Measurements from ENCODE around the gene EDARADD. TPM values are rescaled to one million over a fixed set of nuclear protein-coding genes. Genes with fewer than 3 reads are reported as not detected.
"Not testable (repeated sequence)": the region's sequence is repeated elsewhere in the genome, so short reads cannot be mapped to it uniquely, and the experiment has no call there.

EDARADD gene
- total RNA-seq, 6 experiments from 2014 or later = 0.43 TPM; not detected in 4

DNA sequence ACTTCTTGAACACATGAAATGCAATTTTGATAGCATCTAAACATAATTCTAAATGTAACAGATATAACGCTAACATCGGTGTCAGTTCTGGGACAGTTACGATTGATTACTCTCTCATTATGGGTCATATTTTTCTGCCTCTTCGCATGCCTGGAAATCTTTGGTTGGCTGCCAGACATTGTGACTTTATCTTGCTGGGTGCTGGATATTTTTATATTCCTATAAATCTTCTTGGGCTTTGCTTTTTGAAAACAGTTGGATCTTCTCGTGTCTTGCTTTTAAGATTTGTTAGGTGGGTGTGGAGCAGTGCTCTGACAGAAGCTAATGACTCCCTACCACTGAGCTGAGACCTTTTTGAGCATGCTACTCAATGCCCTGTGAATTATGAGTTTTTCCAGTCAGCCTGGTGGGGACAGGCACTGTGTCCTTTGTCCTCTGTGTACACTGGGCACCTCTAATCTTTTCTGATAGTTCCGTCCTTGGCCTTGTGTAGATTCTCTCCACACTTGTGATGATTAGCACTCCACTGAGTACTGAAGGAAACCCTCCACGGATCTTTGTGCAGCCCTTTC is 28.0 kb upstream of the EDARADD start:
- Mint-ChIP-seq H3K4me3 (no peak overlapping the region), H3K4me1 (ENCODE audit: low read depth) (no peaks in the 10 kb centered on the region), H3K27ac (no peak overlapping the region), H3K27me3 (ENCODE audit: insufficient read depth) (no peaks in the 10 kb centered on the region; the same call in 1 of the 2 replicates), H3K36me3 (ENCODE audit: low read depth) (no peaks in the 10 kb centered on the region), H3K9me3 (peaks cover 22% of the 10 kb centered on the region; the same call in 1 of the 2 replicates)
- TF ChIP-seq, protein P1, sequence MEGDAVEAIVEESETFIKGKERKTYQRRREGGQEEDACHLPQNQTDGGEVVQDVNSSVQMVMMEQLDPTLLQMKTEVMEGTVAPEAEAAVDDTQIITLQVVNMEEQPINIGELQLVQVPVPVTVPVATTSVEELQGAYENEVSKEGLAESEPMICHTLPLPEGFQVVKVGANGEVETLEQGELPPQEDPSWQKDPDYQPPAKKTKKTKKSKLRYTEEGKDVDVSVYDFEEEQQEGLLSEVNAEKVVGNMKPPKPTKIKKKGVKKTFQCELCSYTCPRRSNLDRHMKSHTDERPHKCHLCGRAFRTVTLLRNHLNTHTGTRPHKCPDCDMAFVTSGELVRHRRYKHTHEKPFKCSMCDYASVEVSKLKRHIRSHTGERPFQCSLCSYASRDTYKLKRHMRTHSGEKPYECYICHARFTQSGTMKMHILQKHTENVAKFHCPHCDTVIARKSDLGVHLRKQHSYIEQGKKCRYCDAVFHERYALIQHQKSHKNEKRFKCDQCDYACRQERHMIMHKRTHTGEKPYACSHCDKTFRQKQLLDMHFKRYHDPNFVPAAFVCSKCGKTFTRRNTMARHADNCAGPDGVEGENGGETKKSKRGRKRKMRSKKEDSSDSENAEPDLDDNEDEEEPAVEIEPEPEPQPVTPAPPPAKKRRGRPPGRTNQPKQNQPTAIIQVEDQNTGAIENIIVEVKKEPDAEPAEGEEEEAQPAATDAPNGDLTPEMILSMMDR (IDR thresholded peaks at IDR 0.05) = no peak
- no peak for DNase-seq

DNA sequence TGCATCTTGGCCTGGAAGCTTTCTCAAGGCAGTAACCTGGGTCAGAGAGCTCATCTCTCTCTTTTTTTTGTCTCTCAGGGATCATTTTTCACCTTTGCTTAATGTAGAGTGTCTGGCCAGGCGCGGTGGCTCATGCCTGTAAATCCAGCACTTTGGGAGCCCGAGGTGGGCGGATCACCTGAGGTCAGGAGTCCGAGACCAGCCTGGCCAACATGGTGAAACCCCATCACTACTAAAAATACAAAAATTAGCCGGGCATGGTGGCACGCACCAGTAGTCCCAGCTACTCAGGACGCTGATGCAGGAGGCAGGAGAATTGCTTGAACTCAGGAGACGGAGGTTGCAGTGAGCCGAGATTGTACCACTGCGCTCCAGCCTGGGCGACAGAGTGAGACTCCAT is 27.4 kb upstream of the EDARADD start:
- H3K9me3 Mint-ChIP-seq = peaks cover 22% of the 10 kb centered on the region; the same call in 1 of the 2 replicates
- not testable (repeated sequence) for H3K4me1 Mint-ChIP-seq (ENCODE audit: low read depth); DNase-seq; H3K4me3 Mint-ChIP-seq; H3K27ac Mint-ChIP-seq; H3K36me3 Mint-ChIP-seq (ENCODE audit: low read depth); H3K27me3 Mint-ChIP-seq (ENCODE audit: insufficient read depth)

DNA sequence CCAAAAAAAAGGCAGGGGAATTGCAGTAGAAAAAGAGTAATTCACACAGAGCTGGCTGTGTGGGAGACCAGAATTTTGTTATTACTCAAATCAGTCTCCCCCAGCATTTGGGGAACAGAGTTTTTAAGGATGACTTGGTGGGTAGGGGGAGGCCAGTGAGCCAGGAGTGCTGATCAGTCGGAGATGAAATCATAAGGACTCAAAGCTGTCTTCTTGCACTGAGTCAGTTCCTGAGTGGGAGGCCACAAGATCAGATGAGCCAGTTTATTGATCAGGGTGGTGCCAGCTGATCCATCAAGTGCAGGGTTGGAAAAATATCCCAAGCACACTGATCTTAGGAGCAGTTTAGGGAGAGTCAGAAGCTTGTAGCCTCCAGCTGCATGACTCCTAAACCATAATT is 23.7 kb upstream of the EDARADD start:
- Mint-ChIP-seq H3K27me3 (ENCODE audit: insufficient read depth) (no peaks in the 10 kb centered on the region; the same call in 1 of the 2 replicates), H3K4me1 (ENCODE audit: low read depth) (no peaks in the 10 kb centered on the region), H3K36me3 (ENCODE audit: low read depth) (no peaks in the 10 kb centered on the region), H3K27ac (no peak overlapping the region), H3K4me3 (no peak overlapping the region), H3K9me3 (peaks cover 15% of the 10 kb centered on the region; the same call in 1 of the 2 replicates)
- TF ChIP-seq, protein P1 (IDR thresholded peaks at IDR 0.05) = no peak
- DNase-seq = no peak

DNA sequence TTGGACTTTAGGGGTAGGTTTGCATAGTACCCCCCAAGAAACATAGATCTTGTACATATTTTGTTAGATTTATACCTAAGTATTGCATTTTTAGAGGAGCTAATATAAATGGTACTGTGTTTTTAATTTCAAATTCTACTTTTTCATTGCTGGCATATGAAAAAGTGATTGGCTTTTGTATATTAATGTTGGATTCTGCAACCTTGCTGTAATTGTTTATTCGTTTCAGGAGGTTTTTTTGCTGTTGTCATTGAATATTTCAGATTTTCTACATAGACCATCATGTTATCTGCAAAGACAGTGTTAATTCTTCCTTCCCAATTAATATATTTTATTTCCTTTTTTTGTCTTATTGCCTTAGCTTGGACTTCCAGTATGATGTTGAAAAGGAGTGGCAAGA is 23.0 kb upstream of the EDARADD start:
- H3K27ac Mint-ChIP-seq = no peak overlapping the region

DNA sequence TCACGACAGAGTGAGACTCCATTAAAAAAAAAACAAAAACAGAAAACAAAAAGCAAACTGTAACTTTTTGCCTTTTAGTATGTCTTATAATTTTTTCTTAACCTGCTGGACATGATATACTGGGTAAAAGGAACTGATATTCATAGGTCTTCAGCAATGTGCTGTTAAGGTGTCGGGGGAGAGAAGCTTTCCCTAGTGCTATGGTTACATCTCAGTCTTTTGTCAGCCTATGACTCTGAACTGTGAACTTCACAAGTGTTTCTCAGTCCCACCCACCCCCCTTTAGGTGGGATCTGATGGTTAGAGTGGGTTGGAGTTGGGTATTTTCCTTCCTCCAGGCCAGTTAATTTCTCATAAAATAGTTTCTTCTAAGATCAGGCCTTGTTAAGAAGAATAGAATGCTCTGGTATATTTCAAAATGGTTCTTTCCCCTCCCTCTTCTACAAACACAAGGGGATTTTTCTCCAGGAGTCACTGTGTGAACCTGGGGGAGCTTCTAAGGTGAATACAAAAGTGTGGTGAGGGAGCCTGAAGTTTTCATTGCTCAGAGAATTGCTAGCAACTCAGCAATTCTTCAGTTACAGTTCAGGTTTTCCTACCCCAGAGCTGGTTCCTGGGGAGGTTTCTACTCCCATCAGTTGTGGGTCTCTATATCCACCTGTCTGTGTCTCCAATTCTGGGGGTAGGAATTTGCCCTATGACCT is 16.1 kb upstream of the EDARADD start:
- H3K27ac Mint-ChIP-seq = no peak overlapping the region
- TF ChIP-seq, protein P1 (IDR thresholded peaks at IDR 0.05) = no peak
- no peaks in the 10 kb centered on the region for H3K36me3 Mint-ChIP-seq (ENCODE audit: low read depth)
- H3K4me1 Mint-ChIP-seq (ENCODE audit: low read depth) = no peaks in the 10 kb centered on the region
- H3K4me3 Mint-ChIP-seq = no peak overlapping the region
- H3K9me3 Mint-ChIP-seq = no peaks in the 10 kb centered on the region; the same call in 1 of the 2 replicates
- no peaks in the 10 kb centered on the region; the same call in 1 of the 2 replicates for H3K27me3 Mint-ChIP-seq (ENCODE audit: insufficient read depth)
- DNase-seq = no peak

More for the DNA sequence above, 23.0 kb upstream of the EDARADD start:
- H3K36me3 Mint-ChIP-seq (ENCODE audit: low read depth) = no peaks in the 10 kb centered on the region
- H3K9me3 Mint-ChIP-seq = peaks cover 15% of the 10 kb centered on the region; the same call in 1 of the 2 replicates
- DNase-seq = no peak
- no peaks in the 10 kb centered on the region; the same call in none of the 2 replicates for H3K27me3 Mint-ChIP-seq (ENCODE audit: insufficient read depth)
- no peak overlapping the region for H3K4me3 Mint-ChIP-seq
- TF ChIP-seq, protein P1 (IDR thresholded peaks at IDR 0.05) = no peak
- no peaks in the 10 kb centered on the region for H3K4me1 Mint-ChIP-seq (ENCODE audit: low read depth)

DNA sequence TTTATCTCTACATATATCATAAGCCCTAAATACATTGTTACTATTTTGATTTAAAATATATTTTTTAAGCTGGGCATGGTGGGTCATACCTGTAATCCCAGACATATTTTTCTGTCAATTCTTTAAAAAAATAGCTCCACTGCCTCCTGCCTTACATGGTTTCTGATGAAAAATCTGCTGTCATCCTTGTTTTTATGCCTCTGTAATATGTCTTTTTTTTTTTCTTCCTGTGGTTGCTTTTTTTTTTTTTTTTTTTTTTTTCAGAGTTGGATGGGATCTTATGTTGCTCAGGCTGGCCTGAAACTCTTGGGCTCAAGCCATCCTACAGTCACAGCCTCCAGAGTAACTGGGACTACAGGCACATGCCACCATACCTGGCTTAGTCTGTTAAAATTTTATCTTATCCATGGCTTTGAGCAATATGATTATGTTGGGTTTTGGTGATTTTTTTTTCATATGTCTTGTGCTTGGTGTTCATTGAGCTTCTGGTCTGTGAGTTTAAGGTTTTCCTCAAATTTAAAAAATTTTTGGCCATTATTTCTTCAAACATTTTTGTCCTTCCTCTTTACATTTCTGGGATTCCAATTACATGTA is 12.4 kb upstream of the EDARADD start:
- Mint-ChIP-seq H3K9me3 (no peaks in the 10 kb centered on the region; the same call in 1 of the 2 replicates), H3K27me3 (ENCODE audit: insufficient read depth) (no peaks in the 10 kb centered on the region), H3K27ac (no peak overlapping the region), H3K4me3 (no peak overlapping the region), H3K36me3 (ENCODE audit: low read depth) (no peaks in the 10 kb centered on the region), H3K4me1 (ENCODE audit: low read depth) (no peaks in the 10 kb centered on the region)
- no peak for DNase-seq
- TF ChIP-seq, protein P1 (IDR thresholded peaks at IDR 0.05) = no peak
